WTC11 (cell line): ENCODE measurements around the gene SAMSN1.

Experiments used
- ESRRA ChIP-seq: sonication (generic); formaldehyde crosslinking; IDR thresholded peaks from 2 replicates; pipeline ENCODE4 v1.8.1; 2022; ENCODE audit warnings: mild to moderate bottlenecking, missing genetic modification reagents, borderline replicate concordance
- FOXP1 ChIP-seq: sonication (generic); formaldehyde crosslinking; IDR thresholded peaks from 2 replicates; pipeline ENCODE4 v1.8.0; 2022; ENCODE audit warnings: missing genetic modification reagents, mild to moderate bottlenecking, moderate library complexity, borderline replicate concordance
- GRHL2 ChIP-seq: fragments of 250-450 bp; sonication (Bioruptor Pico); IDR thresholded peaks from 2 replicates; pipeline ENCODE4 v1.8.0; 2022; ENCODE audit warnings: mild to moderate bottlenecking, moderate library complexity; ENCODE audit not compliant: insufficient replicate concordance, severe bottlenecking
- HMGXB4 ChIP-seq: sonication (generic); formaldehyde crosslinking; IDR thresholded peaks from 2 replicates; pipeline ENCODE4 v1.8.1; 2023; ENCODE audit warnings: mild to moderate bottlenecking, moderate library complexity, missing genetic modification reagents
- RELA ChIP-seq: sonication (generic); formaldehyde crosslinking; IDR thresholded peaks from 2 replicates; pipeline ENCODE4 v1.8.1; 2022; ENCODE audit warnings: missing genetic modification reagents, mild to moderate bottlenecking, borderline replicate concordance
- TCF7 ChIP-seq: sonication (generic); formaldehyde crosslinking; IDR thresholded peaks from 2 replicates; pipeline ENCODE4 v1.8.0; 2022; ENCODE audit warnings: mild to moderate bottlenecking, low read depth, missing genetic modification reagents, moderate library complexity
- TEAD4 ChIP-seq: sonication (generic); formaldehyde crosslinking; IDR thresholded peaks from 2 replicates; pipeline ENCODE4 v1.8.0; 2022; ENCODE audit warnings: mild to moderate bottlenecking, missing genetic modification reagents
- TP53 ChIP-seq: sonication (generic); formaldehyde crosslinking; IDR thresholded peaks from 2 replicates; pipeline ENCODE4 v1.8.1; 2023; ENCODE audit warnings: mild to moderate bottlenecking, missing genetic modification reagents
- ZBTB21 ChIP-seq: sonication (generic); formaldehyde crosslinking; IDR thresholded peaks from 2 replicates; pipeline ENCODE4 v1.8.1; 2023; ENCODE audit warnings: mild to moderate bottlenecking, missing genetic modification reagents, borderline replicate concordance
- ZNF138 ChIP-seq: sonication (generic); formaldehyde crosslinking; conservative IDR thresholded peaks from 2 replicates; pipeline ENCODE4 v1.8.1; 2022; ENCODE audit warnings: mild to moderate bottlenecking, moderate library complexity, missing genetic modification reagents
- ZNF396 ChIP-seq: fragments of 250-450 bp; sonication (Bioruptor Pico); IDR thresholded peaks from 2 replicates; pipeline ENCODE4 v1.8.0; 2021; ENCODE audit warnings: mild to moderate bottlenecking, moderate library complexity, borderline replicate concordance
- ZNF512 ChIP-seq: sonication (generic); formaldehyde crosslinking; IDR thresholded peaks from 2 replicates; pipeline ENCODE4 v1.8.1; 2022; ENCODE audit warnings: missing genetic modification reagents, borderline replicate concordance
- TF ChIP-seq, protein P1 (sequence below): fragments of 200-600 bp; IDR thresholded peaks from 2 replicates; pipeline ENCODE4 v1.8.0; 2022; ENCODE audit warnings: antibody characterized with exemption
- TF ChIP-seq, protein P2 (sequence below): sonication (generic); formaldehyde crosslinking; IDR thresholded peaks from 2 replicates; pipeline ENCODE4 v1.8.0; 2022; ENCODE audit warnings: mild to moderate bottlenecking, missing genetic modification reagents

GRCh38 chr21:14562959-14563358, 16.8 kb upstream of the SAMSN1 start:
- TF ChIP-seq, protein P1, sequence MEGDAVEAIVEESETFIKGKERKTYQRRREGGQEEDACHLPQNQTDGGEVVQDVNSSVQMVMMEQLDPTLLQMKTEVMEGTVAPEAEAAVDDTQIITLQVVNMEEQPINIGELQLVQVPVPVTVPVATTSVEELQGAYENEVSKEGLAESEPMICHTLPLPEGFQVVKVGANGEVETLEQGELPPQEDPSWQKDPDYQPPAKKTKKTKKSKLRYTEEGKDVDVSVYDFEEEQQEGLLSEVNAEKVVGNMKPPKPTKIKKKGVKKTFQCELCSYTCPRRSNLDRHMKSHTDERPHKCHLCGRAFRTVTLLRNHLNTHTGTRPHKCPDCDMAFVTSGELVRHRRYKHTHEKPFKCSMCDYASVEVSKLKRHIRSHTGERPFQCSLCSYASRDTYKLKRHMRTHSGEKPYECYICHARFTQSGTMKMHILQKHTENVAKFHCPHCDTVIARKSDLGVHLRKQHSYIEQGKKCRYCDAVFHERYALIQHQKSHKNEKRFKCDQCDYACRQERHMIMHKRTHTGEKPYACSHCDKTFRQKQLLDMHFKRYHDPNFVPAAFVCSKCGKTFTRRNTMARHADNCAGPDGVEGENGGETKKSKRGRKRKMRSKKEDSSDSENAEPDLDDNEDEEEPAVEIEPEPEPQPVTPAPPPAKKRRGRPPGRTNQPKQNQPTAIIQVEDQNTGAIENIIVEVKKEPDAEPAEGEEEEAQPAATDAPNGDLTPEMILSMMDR = no peak
- TF ChIP-seq HMGXB4 (CRISPR knock-in tag) (no peak), ESRRA (no peak), TEAD4 (no peak), ZNF138 (CRISPR knock-in tag) (no peak), ZNF512 (CRISPR knock-in tag) (no peak), RELA (no peak), TP53 (CRISPR knock-in tag) (no peak), ZNF396 (CRISPR knock-in tag) (no peak), FOXP1 (CRISPR knock-in tag) (no peak), ZBTB21 (CRISPR knock-in tag) (no peak), TCF7 (CRISPR knock-in tag) (no peak), GRHL2 (CRISPR knock-in tag) (no peak)
- TF ChIP-seq, protein P2, sequence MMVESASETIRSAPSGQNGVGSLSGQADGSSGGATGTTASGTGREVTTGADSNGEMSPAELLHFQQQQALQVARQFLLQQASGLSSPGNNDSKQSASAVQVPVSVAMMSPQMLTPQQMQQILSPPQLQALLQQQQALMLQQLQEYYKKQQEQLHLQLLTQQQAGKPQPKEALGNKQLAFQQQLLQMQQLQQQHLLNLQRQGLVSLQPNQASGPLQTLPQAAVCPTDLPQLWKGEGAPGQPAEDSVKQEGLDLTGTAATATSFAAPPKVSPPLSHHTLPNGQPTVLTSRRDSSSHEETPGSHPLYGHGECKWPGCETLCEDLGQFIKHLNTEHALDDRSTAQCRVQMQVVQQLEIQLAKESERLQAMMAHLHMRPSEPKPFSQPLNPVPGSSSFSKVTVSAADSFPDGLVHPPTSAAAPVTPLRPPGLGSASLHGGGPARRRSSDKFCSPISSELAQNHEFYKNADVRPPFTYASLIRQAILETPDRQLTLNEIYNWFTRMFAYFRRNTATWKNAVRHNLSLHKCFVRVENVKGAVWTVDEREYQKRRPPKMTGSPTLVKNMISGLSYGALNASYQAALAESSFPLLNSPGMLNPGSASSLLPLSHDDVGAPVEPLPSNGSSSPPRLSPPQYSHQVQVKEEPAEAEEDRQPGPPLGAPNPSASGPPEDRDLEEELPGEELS (CRISPR knock-in tag) = no peak
